ENCODE measurements around the gene IQSEC1.

DNA sequence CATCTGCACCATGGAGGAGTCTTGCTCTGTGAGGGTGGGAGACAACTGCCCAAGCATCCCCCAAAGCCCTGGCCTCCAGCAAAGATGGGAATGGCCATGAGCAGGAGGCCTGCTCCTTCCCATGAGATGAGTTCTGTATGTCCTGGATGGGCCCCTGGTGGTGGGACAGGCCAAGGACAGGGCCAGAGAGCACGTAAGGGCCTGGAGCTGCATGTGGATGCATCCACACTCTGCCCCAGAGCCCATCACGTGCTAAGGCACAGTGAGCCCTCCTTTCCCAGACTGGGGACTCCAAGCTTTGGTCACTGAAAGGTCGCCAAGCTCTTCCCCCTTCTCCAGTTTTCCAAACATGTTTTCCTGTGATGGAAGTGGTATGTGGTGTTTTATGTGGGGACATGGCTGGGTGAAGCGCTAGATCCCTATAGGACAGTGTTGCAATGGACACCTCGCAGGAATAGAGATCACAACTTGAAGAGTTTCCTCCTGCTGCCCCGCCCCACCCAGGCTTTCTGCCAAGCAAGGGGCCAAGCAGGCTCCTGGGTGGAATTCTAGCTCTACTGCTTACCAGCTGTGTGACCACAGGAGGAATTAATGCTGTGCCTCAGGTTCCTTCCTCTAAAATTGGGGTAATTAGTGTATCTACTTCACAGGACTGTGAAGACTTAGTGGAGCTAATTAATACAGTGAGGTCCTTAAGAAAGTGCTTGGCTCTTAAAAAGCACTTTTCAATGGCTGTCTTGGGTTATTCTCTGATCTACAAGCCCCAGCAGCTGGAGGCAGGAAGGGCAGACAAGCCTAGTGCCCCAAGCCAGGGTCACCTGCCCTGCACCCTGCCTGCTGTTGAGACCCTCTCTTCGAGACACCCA lies 125.5 kb downstream of the IQSEC1 start:
- TF ChIP-seq, protein P1, sequence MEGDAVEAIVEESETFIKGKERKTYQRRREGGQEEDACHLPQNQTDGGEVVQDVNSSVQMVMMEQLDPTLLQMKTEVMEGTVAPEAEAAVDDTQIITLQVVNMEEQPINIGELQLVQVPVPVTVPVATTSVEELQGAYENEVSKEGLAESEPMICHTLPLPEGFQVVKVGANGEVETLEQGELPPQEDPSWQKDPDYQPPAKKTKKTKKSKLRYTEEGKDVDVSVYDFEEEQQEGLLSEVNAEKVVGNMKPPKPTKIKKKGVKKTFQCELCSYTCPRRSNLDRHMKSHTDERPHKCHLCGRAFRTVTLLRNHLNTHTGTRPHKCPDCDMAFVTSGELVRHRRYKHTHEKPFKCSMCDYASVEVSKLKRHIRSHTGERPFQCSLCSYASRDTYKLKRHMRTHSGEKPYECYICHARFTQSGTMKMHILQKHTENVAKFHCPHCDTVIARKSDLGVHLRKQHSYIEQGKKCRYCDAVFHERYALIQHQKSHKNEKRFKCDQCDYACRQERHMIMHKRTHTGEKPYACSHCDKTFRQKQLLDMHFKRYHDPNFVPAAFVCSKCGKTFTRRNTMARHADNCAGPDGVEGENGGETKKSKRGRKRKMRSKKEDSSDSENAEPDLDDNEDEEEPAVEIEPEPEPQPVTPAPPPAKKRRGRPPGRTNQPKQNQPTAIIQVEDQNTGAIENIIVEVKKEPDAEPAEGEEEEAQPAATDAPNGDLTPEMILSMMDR (IDR thresholded peaks at IDR 0.05; ENCODE audit: poor library complexity), result no peak
- TF ChIP-seq EZH2 (IDR thresholded peaks at IDR 0.05; ENCODE audit: borderline replicate concordance) (no peak), EZH2phosphoT487 (IDR thresholded peaks at IDR 0.05; ENCODE audit: low read depth, severe bottlenecking, unreplicated experiment) (no peak)

All from hepatocyte (in vitro differentiated cells).